Thoracic aorta (tissue), 2 donors: ENCODE data around the gene HNRNPUL1. TPM values are rescaled to one million over a fixed set of nuclear protein-coding genes. Genes with fewer than 3 reads are reported as not detected.

ENCODE experiments used
- ATAC-seq: fragments of 150-250 bp; one replicate; pipeline ENCODE4 v1.8.0; 2017; ENCODE audit warnings: low read depth; ENCODE audit not compliant: insufficient number of reproducible peaks, low FRiP score
- DNase-seq: peaks from one replicate; pipeline ENCODE4 v3.0.0-alpha.2; 2020; ENCODE audit warnings: low spot score
- H3K27ac ChIP-seq, 2 donors: fragments of 200-600 bp; sonication (generic); 1 replicate in 1 of 2; 2 replicates in 1 of 2; pipeline ENCODE4 v1.5.1; 2016; ENCODE audit warnings: mild to moderate bottlenecking in 2 of 2, moderate library complexity in 2 of 2
- H3K27me3 ChIP-seq: fragments of 200-600 bp; sonication (generic); replicated peaks from 2 replicates; pipeline ENCODE4 v1.6.0; 2016; ENCODE audit warnings: mild to moderate bottlenecking; ENCODE audit not compliant: insufficient read depth
- H3K36me3 ChIP-seq: fragments of 200-600 bp; sonication (generic); one replicate; pipeline ENCODE4 v1.5.1; 2016
- H3K4me1 ChIP-seq, 2 donors: fragments of 200-600 bp; sonication (generic); 1 replicate in 1 of 2; 2 replicates in 1 of 2; pipeline versions ENCODE4 v1.5.1 to v1.6.0; 2016; ENCODE audit warnings: low read depth in 2 of 2, mild to moderate bottlenecking in 1 of 2; ENCODE audit not compliant: control insufficient read depth in 1 of 2
- H3K4me3 ChIP-seq: fragments of 200-600 bp; sonication (generic); 2 replicates; pipeline ENCODE4 v1.5.1; 2016; ENCODE audit warnings: mild to moderate bottlenecking
- H3K9me3 ChIP-seq: fragments of 200-600 bp; sonication (generic); 2 replicates; pipeline ENCODE4 v1.5.1; 2016
- total RNA-seq, 2 donors: library from RNA; depleted of rRNA; stranded (reverse); fragments of >200 nt; gene quantifications; one replicate each; pipeline versions ENCODE4 v1.1.0 to v1.2.3, GENCODE V29; 2016
- TF ChIP-seq, protein P1 (sequence below): fragments of 200-600 bp; sonication (generic); IDR thresholded peaks from one replicate; pipeline ENCODE4 v1.5.1; 2019; ENCODE audit warnings: antibody characterized with exemption

Gene HNRNPUL1
- total RNA-seq, 2 donors from 2014 or later: 142 to 147 TPM

DNA sequence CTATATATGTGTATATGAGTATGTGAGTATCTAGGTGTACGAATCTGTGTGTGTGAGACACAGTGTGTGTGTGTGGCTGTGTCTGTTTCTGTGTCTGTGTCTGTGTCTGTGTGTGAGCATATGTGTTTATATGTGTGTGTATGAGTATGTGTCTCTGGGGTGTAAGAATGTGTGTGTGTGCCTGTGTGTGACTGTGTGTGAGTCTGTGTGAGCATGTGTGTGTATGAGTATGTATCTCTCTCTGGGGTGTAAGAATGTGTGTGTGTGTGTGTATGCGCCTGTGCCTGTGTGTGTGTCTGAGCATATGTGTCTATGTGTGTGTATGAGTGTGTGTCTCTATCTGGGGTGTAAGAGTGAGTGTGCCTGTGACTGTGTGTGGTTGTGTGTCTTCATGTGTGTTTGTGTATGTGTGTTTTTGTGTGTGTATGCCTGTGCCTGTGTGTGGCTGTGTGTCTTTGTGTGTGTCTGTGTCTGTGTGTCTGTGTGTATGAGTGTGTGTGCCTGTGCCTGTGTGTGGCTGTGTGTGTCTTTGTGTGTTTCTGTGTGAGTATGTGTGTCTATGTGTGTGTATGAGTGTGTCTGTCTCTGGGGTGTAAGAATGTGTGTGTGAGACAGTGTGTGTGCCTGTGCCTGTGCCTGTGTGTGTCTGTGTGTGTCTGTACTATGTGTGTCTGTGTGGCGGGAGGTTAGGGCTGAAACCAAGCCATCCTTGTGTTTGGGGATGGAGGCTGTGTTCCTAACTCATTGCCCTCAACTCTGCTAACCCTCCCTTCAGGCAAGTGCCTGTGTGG is 33.9 kb upstream of the HNRNPUL1 start:
- H3K4me1 ChIP-seq: peaks cover 2 to 28% of the 10 kb centered on the region in 2 donors
- H3K27ac ChIP-seq: no peak overlapping the region
- no peaks in the 10 kb centered on the region for H3K9me3 ChIP-seq
- no peak overlapping the region for H3K4me3 ChIP-seq
- no peaks in the 10 kb centered on the region for H3K27me3 ChIP-seq
- TF ChIP-seq, protein P1, sequence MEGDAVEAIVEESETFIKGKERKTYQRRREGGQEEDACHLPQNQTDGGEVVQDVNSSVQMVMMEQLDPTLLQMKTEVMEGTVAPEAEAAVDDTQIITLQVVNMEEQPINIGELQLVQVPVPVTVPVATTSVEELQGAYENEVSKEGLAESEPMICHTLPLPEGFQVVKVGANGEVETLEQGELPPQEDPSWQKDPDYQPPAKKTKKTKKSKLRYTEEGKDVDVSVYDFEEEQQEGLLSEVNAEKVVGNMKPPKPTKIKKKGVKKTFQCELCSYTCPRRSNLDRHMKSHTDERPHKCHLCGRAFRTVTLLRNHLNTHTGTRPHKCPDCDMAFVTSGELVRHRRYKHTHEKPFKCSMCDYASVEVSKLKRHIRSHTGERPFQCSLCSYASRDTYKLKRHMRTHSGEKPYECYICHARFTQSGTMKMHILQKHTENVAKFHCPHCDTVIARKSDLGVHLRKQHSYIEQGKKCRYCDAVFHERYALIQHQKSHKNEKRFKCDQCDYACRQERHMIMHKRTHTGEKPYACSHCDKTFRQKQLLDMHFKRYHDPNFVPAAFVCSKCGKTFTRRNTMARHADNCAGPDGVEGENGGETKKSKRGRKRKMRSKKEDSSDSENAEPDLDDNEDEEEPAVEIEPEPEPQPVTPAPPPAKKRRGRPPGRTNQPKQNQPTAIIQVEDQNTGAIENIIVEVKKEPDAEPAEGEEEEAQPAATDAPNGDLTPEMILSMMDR: no peak
- DNase-seq (no peak), ATAC-seq (no peak)
- H3K36me3 ChIP-seq: peaks cover 24% of the 10 kb centered on the region

DNA sequence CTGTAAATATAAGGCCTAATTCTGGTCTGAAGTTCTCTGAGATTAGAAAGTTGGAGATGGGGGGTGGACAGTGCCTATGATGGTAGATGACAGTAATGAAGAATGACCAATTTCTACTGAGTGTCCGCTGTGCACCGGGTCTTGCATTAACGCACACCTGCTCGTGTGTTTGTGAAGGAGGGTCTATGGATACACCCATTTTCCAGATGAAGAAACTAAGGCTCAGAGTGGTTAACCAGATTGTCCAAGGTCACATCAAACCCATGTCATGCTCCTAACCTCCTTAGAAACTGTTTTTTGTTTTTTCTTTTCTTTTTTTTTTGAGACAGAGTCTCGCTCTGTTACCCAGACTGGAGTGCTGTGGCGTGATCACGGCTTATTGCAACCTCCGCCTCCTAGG is 31.5 kb upstream of the HNRNPUL1 start:
- TF ChIP-seq, protein P1: no peak

DNA sequence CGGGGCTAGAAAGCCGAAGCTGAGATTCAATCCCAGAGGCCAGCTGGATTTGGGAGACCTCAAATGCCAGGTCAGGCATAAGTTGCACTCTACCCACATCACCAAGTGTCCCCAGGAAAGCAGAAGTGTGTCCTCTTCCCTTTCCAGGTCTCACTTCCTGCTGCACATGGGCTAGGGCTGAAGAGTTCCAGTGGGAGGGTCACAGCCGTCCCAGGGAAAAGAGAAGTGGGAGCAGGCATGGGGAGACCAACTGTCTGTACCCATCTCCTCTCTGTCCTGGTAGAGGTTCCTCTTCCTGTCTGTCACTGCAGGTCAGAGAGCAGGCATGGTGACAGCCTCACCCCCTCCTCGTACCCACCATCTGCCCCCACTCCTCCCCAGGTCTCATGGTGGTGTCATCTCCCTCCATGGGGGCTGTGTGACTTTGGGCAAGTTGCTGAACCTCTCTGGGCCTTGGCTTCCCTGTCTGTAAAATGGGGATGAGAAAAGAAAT is 30.4 kb upstream of the HNRNPUL1 start:
- Histone ChIP-seq H3K27ac (no peak overlapping the region), H3K36me3 (peaks cover 54% of the 10 kb centered on the region), H3K27me3 (no peaks in the 10 kb centered on the region), H3K4me1 (peaks cover 2 to 5% of the 10 kb centered on the region in 2 donors), H3K4me3 (no peak overlapping the region), H3K9me3 (no peaks in the 10 kb centered on the region)
- no peak for DNase-seq
- no peak for ATAC-seq
- TF ChIP-seq, protein P1: no peak

More for the DNA sequence above, 31.5 kb upstream of the HNRNPUL1 start:
- no peaks in the 10 kb centered on the region for H3K9me3 ChIP-seq
- peaks cover 2 to 6% of the 10 kb centered on the region in 2 donors for H3K4me1 ChIP-seq
- H3K36me3 ChIP-seq: peaks cover 44% of the 10 kb centered on the region
- no peak overlapping the region for H3K27ac ChIP-seq
- no peak for ATAC-seq
- no peaks in the 10 kb centered on the region for H3K27me3 ChIP-seq
- no peak for DNase-seq
- H3K4me3 ChIP-seq: no peak overlapping the region

DNA sequence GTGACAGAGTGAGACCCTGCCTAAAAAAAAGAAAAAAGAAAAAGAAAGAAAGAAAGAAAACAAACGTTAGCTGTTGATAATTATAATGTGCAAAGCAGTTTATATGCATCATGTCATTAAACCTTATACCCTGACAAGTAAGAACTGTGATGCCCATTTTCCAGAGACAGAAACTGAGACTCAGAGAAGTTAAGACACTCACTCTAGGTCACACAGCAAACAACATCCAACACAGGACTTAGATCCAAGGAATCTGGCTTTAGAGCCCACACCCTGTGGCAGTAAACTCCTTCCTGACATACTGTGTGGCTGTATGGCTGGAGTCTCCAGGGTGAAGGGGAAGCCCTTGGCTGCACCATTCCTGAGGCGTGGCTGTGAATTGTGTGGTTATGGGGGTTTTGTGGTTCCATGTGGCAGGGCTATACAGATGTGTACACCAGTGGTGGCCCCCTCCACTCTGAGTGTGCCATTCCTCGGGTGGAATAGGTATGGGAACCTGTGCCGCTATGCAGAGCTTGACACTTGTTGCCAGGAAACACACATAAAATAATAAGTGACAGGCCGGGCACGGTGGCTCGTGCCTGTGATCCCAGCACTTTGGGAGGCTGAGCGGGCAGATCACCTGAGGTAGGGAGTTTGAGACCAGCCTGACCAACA is 29.5 kb upstream of the HNRNPUL1 start:
- Histone ChIP-seq H3K36me3 (peaks cover 63% of the 10 kb centered on the region), H3K4me3 (no peak overlapping the region), H3K27me3 (no peaks in the 10 kb centered on the region), H3K4me1 (peaks cover 0 to under 1% of the 10 kb centered on the region in 2 donors), H3K27ac (no peak overlapping the region), H3K9me3 (no peaks in the 10 kb centered on the region)
- DNase-seq (no peak), ATAC-seq (no peak)
- TF ChIP-seq, protein P1: no peak

DNA sequence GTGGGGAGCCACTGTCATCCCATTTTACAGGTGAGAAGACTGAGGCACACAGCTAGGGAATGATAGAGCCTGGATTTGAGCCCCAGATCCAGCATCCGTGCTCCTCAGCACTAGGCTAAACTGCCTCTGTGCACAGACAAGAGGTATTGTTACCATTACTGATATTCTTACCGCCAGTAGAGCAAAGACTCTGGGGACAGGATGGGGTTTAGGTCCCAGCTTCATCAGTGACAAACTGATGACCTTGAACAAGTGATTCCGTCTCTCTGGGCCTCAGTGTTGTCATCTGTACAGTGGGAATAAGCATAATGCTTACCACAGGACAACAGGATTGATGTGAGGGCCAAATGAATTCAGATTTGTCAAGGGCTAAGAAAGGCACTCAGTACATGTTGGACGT is 28.7 kb upstream of the HNRNPUL1 start:
- no peaks in the 10 kb centered on the region for H3K9me3 ChIP-seq
- TF ChIP-seq, protein P1: no peak
- H3K27me3 ChIP-seq: no peaks in the 10 kb centered on the region
- no peak for DNase-seq
- no peaks in the 10 kb centered on the region for H3K4me1 ChIP-seq
- H3K36me3 ChIP-seq: peaks cover 65% of the 10 kb centered on the region
- no peak for ATAC-seq
- no peak overlapping the region for H3K27ac ChIP-seq
- no peak overlapping the region for H3K4me3 ChIP-seq
